GM18868 (cell line): ENCODE measurements around the gene PIP5K1C.
A peak's percentile ranks its signal among the peaks of the same experiment; 100 is the strongest.

Experiments used
- ATAC-seq: cut with Tn5 transposase; IDR thresholded peaks from one replicate; pipeline ENCODE4 v1.9.1; 2021; ENCODE audit warnings: mild to moderate bottlenecking, moderate library complexity; ENCODE audit not compliant: unreplicated experiment

Gene PIP5K1C, protein sequence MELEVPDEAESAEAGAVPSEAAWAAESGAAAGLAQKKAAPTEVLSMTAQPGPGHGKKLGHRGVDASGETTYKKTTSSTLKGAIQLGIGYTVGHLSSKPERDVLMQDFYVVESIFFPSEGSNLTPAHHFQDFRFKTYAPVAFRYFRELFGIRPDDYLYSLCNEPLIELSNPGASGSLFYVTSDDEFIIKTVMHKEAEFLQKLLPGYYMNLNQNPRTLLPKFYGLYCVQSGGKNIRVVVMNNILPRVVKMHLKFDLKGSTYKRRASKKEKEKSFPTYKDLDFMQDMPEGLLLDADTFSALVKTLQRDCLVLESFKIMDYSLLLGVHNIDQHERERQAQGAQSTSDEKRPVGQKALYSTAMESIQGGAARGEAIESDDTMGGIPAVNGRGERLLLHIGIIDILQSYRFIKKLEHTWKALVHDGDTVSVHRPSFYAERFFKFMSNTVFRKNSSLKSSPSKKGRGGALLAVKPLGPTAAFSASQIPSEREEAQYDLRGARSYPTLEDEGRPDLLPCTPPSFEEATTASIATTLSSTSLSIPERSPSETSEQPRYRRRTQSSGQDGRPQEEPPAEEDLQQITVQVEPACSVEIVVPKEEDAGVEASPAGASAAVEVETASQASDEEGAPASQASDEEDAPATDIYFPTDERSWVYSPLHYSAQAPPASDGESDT

DNA sequence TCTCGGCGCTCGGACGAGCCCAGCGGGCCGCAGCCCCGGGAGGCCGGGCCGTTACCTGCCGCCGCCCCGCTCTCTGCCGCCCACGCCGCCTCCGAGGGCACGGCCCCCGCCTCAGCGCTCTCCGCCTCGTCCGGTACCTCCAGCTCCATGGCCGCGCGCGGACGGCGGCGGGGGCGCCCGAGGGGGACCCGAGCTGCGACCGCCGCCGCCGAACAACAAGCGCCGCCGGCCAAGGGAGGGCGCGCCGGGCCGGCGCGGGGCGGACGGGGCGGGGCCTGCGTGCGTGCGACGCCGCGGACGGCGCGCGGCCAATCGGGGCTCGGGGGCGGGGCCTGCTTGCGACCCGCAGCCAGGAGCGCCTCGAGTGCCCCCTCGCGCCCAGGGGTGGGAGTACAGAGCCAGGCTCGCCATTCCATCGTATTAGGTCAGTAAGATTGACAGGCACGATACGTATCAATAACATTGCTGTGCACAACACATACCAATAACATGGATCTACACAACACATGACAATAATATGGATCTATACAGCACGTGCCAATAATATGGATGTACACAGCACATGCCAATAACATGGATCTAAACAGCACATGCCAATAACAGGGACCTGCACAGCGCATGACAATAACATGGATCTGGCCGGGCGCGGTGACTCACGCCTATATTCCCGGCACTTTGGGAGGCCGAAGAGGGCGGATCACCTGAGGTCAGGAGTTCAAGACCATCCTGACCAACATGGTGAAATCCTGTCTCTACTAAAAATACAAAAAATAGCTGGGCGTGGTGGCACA lies at the start of gene PIP5K1C:
TSS of gene PIP5K1C (minus strand) at position 227 of the 791 bp plus-strand sequence. CDS start at position 149, 78 bp downstream.
- peak; percentile 73 for ATAC-seq

DNA sequence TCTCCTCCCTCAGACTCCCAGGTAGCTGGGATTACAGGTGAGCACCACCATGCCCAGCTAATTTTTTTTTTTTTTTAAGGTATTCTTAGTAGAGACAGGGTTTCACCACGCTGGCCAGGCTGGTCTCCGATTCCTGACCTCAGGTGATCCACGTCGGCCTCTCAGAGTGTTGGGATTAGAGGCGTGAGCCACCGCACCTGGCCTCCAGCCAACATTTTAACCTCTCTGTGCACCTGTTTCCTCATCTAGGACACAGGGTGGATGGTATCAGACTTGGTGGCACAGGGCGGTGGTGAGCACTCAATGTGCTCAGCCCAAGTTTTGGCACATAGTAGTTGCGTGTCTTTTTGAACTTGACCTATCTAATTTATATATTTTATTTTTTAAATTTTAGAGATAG lies 48.7 kb upstream of the PIP5K1C start:
- ATAC-seq, result no peak

DNA sequence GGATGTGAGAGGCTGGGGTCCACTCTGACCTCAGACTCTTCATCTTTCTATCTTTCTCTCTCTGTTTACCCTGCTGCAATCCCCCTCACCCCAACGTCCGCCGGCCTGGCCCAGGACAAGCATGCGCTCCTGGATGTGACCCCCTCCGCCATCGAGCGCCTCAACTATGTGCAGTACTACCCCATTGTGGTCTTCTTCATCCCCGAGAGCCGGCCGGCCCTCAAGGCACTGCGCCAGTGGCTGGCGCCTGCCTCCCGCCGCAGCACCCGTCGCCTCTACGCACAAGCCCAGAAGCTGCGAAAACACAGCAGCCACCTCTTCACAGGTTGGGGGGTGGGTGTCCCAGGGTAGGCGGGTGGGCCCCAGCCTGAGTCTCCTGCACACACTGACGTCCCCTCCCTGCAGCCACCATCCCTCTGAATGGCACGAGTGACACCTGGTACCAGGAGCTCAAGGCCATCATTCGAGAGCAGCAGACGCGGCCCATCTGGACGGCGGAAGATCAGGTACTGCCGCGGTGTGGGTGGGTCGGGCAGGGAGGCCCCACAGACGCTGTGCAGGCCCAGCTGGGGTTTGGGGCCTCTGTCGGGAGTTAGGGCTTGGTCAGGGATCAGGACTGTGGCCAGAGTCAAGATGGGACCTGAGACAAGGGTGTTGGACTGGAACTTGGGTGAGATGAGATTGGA lies 46.2 kb upstream of the PIP5K1C start:
- no peak for ATAC-seq

DNA sequence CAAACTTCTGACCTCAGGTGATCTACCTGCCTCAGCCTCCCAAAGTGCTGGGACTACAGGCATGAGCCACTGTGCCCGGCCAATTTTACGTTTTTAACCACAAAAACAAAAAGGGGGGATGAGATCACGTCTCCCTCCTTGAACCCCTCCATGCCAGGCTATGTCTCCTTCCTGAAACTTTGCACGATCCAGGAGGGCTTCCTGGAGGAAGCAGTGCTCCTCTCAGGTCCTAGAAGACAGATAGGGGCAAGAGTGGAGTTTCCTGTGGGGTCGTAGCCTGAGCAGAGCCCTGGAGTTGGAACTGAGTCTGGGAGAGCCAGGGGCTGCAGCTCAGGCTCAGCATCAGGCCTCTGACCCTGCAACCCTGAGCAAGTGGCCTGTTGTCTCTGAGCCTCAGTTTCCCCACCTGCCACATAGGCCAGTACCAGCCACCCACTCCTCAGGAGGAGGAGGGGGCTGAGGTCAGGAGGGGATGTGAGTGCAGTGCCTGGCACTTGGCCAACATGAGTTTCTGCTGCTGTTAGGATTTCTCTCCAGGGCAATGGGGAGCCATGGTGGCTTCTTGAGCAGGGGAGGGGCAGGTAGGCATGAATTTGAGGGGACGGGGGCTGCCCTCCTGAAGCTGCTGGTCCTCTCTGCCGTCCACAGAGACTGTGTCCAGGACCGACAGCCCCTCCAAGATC lies 45.2 kb upstream of the PIP5K1C start:
- no peak for ATAC-seq

DNA sequence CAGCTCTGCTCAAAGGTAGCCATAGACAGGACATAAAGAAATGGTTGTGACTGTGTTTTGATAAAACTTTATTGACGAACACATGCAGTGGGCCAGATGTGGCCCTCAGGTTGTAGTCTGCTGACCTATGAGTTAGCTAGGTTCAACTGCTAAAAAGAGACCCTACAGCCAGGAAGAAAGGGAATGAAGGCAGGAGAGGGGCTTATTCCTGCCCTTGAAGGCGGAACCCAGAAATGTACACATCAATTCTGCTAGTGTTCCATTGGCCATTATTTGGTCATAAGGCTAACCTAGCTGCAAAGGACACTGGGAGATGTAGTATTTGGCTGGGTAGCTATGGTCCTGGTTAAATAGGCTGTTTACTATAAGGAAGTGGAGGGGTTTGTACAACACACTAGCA lies 43.2 kb upstream of the PIP5K1C start:
- ATAC-seq, result no peak

DNA sequence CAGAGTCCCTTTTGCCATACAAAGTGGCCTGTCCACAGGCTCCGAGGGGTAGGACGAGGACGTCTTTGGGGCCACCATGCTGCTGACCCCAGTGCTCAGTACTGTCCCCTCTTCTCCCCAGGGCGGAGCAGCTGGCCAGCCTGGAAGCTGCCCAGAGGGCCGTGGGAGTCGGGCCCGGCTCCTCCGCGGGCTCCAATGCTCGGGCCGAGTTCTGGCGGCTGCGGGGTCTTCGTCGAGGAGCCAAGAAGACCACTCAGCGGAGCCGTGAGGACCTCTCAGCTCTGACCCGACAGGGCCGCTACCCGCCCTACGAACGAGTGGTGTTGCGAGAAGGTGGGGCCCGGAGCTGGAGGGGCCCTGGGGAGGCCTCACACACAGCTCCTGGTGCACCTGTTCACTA lies 40.2 kb upstream of the PIP5K1C start:
- ATAC-seq, result no peak

DNA sequence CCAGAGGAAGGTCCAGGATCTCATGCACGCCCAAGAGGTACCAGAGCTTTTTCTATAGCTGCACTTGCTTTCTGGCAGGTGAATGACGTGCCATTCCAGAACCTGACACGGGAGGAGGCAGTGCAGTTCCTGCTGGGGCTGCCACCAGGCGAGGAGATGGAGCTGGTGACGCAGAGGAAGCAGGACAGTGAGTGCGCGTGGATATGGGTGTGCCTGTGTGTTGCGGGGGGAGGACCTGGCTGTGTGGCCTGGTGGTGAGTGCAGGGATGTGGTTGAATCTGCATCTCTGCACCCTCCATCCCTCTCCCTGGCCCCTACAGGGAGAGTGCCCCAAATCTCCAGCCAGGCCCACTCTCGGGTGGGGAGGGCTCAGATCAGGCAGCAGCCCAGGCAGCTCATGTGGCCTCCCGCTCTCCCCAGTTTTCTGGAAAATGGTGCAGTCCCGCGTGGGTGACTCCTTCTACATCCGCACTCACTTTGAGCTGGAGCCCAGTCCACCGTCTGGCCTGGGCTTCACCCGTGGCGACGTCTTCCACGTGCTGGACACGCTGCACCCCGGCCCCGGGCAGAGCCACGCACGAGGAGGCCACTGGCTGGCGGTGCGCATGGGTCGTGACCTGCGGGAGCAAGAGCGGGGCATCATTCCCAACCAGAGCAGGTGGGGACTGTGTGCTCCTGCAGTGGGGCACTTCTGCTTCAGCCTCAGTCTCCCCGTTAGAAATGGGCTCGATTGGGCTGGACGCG lies 38.4 kb upstream of the PIP5K1C start:
- no peak for ATAC-seq

DNA sequence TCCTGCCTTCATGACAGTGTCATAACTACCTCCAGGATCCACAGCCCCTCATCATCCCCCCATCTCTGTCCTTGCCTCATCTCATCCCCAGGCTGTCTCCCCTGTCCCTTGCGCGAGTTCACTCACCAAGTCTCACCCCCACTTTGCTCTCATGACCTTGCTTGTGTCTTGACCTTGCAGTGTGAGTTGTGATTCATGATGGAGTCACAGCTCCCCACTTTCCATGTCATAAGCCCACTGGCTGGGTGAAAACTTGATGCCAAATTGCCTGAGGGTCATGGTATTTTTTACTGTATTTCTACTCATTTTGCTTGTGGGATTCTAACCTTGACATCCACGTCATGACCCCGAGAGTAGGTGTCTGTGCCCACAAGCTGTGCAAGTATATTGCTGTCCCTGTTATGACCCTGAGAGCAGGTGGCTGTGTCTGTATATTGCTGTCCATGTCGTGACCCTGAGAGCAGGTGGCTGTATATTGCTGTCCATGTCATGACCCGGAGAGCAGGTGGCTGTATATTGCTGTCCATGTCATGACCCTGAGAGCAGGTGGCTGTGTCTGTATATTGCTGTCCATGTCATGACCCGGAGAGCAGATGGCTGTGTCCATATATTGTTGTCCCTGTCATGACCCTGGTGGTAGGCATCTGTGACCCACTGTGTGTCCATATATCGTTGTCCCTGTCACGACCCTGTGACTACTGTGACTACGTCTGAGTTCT lies 37.4 kb upstream of the PIP5K1C start:
- no peak for ATAC-seq

DNA sequence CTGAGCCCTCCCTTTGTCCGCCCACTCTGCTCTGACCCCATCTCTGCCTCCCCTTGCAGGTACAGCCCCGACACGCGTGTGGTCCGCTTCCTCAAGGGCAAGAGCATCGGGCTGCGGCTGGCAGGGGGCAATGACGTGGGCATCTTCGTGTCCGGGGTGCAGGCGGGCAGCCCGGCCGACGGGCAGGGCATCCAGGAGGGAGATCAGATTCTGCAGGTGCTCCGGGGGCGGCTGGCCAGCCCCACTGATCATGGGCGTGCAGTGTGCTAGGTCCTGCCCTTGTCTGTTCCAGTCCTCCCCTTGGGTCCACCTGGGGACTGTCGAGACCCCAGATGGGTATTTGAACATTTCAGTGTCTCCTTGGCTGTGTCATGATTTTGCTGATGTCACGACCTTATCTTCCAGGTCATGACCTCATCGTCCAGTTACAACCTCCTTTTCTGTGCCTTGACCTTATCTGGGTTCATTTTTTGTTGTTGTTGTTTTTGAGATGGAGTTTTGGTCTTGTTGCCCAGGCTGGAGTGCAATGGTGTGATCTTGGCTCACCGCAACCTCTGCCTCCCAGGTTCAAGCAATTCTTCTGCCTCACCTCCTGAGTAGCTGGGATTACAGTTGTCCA lies 35.9 kb upstream of the PIP5K1C start:
- ATAC-seq, result no peak

DNA sequence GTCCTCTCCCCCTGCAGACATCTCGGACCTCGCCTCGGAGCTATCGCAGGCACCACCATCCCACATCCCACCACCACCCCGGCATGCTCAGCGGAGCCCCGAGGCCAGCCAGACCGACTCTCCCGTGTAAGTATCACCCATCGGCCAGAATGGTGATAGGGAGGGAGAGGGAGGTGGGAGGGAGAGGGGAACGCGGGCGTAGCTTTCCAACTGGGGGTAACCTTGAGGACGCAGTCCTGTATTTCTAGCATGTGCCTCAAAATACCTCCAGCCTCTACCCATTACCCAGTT lies 34.0 kb upstream of the PIP5K1C start:
- ATAC-seq, result no peak

DNA sequence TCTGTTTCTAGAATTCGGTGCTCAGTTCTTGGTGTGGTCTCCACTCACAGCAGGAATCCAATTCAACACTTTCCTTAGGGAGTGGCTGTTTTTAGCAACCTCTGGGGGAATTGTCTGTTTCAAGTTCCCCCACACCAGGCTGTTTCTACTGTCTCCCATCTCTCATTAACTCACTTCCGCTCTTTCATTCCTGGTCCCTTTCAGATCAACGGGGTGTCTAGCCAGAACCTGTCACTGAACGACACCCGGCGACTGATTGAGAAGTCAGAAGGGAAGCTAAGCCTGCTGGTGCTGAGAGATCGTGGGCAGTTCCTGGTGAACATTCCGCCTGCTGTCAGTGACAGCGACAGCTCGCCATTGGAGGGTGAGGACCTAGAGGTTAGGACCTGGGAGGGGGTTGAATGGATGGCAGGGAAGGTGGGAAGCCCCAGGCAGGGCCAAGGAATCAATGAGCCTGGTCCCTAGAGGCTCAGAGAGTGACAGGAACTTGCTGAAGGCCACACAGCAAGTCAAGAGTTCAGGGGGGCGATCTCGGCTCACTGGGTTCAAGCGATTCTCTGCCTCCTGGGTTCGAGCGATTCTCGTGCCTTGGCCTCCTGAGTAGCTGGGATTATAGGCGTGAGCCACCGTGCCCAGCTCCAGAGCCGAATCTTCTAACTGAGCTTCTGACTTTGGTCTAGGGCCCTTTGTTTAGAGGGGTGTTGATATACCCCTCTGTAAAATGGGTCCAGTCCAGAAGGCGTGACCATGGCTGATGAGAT lies 33.5 kb upstream of the PIP5K1C start:
- ATAC-seq, result no peak

DNA sequence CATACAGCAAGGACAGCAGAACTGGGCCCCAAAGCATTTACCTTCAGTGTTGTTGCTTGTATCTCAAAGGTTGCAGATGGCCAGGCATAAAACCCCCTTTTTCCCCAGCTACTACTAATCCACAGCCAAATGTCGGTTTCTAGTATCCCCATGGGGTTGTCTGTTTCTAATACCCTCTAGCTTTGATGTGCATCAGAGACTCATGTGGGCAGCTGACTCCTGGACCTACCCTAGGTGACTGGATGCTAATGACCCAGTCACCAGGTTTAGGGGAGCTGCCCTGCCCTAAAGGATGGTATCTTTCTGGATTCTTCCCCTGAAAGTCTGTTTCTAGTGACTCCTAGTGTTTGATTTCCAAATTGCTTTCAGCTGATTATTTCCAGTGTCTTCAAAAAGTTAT lies 31.8 kb upstream of the PIP5K1C start:
- no peak for ATAC-seq

DNA sequence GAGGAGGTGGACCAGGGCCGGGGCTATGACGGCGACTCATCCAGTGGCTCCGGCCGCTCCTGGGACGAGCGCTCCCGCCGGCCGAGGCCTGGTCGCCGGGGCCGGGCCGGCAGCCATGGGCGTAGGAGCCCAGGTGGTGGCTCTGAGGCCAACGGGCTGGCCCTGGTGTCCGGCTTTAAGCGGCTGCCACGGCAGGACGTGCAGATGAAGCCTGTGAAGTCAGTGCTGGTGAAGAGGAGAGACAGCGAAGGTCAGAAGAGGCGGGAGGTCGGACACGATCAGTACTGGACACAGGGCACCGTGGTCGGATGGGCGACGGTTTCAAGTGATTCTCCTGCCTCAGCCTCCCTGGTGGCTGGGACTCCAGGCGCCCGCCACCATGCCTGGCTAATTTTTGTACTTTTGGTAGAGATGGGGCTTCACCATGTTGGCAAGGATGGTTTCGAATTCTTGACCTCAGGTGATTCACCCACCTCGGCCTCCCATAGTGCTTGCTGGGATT lies 30.2 kb upstream of the PIP5K1C start:
- no peak for ATAC-seq

DNA sequence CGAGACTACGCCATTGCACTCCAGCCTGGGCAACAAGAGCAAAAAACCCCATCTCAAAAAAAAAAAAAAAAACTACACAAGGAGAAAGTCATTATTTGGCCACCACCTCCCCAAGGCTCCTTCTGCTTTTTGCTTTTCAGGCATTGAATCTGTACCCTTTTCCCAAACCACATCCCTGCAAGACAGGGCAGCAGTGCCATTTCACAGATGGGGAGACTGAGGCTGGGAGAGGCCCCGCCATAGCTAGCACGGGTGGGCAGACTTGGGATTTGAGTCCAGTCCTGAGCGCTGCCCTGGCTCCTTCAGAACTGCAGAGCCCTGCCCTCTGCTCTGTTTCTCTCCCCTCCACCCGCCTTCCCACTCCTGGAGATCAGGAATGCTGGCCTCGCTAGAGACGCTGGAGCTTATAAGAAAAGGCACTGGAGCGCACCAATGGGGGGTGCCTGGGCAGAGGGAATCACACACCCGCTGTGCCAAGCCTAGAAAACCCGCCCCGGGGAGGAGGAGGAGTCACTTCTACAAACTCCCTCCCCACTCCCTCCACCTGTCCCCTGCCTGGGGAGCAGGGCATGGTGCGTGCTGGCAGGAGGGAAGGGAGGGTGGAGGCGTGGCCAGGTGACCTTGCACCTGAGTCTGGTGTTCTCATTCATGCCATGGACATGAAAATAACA lies 25.5 kb upstream of the PIP5K1C start:
- ATAC-seq, result no peak

DNA sequence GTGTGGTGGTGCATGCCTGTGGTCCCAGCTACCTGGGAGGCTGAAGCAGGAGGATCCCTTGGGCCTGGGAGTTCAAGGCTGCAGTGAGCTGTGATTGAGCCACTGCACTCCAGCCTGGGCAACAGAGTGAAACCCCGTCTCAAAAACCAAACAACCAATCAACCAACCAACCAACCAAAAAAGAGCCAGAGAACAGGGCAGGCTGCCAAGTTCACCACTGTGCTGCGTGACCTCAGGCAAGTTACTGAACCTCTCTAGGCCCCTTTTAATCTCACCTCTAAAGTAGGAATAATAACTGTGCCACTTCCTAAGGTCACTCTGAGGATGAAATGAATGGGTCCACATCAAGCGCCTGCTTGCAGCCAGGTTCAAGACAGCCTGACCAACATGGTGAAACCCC lies 24.9 kb upstream of the PIP5K1C start:
- ATAC-seq, result no peak

DNA sequence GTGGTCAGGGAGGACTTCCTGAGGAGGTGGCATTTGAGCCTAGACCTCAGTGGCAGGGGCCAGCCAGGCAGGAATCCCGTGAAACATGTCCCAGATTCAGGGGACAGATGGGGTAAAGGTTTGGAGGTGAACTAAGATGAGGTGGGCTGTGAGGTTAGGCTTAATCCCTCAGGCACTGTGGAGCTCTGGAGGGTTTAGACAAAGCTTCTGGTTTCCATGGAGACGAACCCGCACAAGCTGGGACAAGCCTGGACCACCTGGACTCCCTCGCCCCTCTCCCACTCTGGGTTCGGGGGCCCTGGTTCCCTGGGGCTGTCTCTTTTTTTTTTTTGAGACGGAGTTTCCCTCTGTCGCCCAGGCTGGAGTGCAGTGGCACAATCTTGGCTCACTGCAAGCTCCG lies 23.6 kb upstream of the PIP5K1C start:
- no peak for ATAC-seq

DNA sequence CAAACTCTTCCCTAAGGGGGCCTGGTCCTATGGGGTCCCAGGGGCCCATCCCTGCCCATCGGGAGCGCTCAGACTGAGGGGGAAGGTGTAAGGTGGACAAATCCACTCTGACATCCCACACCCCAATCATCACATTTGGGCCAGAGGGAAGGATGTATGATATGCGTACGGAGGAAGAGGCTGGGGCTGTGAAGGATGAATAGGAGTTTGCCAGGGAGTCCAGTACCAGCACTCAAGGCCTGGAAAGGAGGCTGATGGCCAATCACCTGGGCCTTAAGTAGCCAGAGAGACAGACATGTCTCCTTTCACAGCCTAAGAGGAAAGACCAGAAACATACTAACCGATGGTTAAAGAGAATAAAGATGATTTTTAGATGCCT lies 22.8 kb upstream of the PIP5K1C start:
- ATAC-seq, result no peak
